ENCODE data around the gene ABCD2.

- TF ChIP-seq CTCF (IDR thresholded peaks at IDR 0.05; ENCODE audit: low read depth, low read length) (no peak), EZH2phosphoT487 (IDR thresholded peaks at IDR 0.05; ENCODE audit: low read depth) (no peak)
These were observed 44.7 kb downstream of the ABCD2 start for GRCh38 chr12:39574785-39575497.
